ENCODE data around the gene MOAP1.

MOAP1 gene

DNA sequence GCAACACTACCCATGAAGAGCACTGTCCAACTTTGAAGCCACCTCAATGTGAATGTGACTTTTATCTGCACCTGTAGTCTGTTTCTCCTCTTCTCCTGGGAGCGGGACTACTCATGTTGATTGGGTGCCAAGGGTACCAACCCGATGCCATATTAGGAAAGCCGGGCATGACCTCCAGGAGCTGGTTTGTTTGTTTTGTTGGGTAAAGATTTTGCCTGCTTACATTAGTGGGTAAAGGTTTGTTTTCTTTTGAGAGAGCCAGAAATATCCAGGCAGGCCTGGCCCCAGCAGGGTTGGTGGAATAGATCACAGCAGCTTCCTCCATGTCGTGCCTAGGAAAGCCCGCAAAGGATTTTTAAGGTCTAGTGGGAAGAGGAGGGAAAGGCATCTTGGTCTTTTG lies 49.3 kb downstream of the MOAP1 start:
- no peak for DNase-seq (ENCODE audit: low spot score)
- TF ChIP-seq CTCF (IDR thresholded peaks at IDR 0.05): no peak
- Histone ChIP-seq H3K4me3 (no peak overlapping the region), H3K27ac (peak overlapping the region; percentile 48 to 74)

DNA sequence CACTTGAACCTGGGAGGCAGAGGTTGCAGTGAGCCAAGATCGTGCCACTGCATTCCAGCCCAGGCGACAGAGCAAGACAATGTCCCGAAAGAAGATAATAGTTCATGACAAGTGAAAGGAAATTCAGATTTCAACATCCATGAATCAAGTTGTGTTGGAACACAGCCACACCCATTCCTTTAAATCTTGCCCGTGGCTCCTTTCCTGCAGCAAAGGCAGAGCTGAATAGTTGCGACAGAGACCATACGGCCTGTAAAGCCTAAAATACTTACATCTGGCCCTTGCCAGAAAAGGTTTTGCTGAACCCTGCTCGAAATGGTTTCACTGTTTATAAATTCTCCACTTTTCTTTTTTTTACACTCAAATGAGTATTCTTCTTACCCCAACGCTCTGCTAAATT lies 51.2 kb downstream of the MOAP1 start:
- no peak for DNase-seq (ENCODE audit: low spot score)
- H3K27ac ChIP-seq: peak overlapping the region; percentile 9 to 71
- H3K4me3 ChIP-seq: no peak overlapping the region
- no peak for TF ChIP-seq CTCF (IDR thresholded peaks at IDR 0.05)

DNA sequence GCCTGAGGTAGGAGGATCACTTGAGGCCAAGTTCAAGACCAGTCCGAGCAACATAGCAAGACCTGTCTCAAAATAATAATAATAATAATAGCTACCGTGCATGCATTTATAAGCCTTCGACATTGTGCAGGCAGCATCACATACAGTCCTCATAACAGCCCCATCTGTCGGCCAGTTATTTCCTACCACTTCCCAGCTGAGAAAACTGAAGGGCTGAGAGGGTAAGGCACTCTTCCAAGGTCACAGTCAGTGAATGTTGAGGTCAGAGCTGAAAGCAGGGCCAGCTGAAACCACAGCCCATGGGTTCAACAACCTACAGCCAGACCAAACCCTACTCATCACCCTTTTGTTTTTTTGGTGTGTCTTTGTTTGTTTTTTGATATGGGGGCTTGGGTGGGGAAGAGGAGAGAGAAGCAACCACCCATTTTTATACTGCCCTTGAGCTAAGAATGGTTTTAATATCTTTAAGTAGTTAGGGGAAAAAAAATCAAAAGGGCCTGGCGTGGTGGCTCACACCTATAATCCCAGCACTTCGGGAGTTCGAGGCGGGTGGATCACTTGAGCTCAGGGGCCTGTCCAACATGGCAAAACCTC lies 52.1 kb downstream of the MOAP1 start:
- no peak for DNase-seq (ENCODE audit: low spot score)
- H3K27ac ChIP-seq: peak overlapping the region in 1 of 2 donors; percentile 71
- H3K4me3 ChIP-seq: no peak overlapping the region
- TF ChIP-seq CTCF (IDR thresholded peaks at IDR 0.05): no peak
